ENCODE data around the gene PRAMEF8.
"Not testable (repeated sequence)": the region's sequence is repeated elsewhere in the genome, so short reads cannot be mapped to it uniquely, and the experiment has no call there.

The PRAMEF8 gene

GRCh38 chr1:13285037-13285436, at the start of gene PRAMEF8:
TSS of gene PRAMEF8 (minus strand) at chr1:13285137. CDS start at chr1:13284091, 1,046 bp downstream.
- not testable (repeated sequence) for DNase-seq (ENCODE audit: low spot score)

DNA sequence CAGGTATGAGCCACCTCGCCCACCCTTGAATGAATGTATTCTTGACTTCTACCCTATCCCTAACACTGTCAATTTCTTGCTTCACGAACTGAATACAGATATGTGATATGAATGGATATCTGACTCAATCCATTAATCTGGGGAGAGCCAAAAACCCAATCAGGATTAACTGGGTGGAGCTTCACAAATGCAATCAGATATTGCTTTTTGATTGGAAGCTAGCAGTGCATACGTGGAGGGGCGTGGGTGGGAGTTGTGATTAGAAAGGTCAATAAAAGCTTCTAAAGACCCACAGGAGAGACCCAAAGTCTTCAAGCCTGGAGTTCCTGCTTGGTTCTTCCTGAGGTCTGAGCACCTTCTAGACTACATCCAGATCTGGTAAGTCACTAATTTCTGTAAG, 30.3 kb upstream of the PRAMEF8 start, which contains the start of gene PRAMEF15:
TSS of gene PRAMEF15 (plus strand) at position 301 of the 400 bp plus-strand sequence. CDS start 2,827 bp downstream, outside the sequence.
- DNase-seq (ENCODE audit: low spot score): not testable (repeated sequence)

DNA sequence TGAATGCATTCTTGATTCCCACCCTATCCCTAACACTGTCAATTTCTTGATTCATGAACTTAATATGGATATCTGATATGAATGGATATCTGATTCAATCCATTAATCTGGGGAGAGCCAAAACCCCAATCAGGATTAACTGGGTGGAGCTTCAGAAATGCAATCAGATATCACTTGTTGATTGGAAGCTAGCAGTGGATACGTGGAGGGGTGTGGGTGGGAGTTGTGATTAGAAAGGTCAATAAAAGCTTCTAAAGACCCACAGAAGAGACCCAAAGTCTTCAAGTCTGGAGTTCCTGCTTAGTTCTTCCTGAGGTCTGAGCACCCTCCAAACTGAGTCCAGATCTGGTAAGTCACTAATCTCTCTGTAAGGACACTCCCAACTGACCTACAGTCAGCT, 18.3 kb upstream of the PRAMEF8 start, which contains the start of gene PRAMEF33:
TSS of gene PRAMEF33 (plus strand) at position 301 of the 400 bp plus-strand sequence. CDS start 2,416 bp downstream, outside the sequence.
- DNase-seq (ENCODE audit: low spot score): not testable (repeated sequence)

- not testable (repeated sequence) for DNase-seq (ENCODE audit: low spot score)
Measured at GRCh38 chr1:13302197-13302596, 17.3 kb upstream of the PRAMEF8 start.

DNA sequence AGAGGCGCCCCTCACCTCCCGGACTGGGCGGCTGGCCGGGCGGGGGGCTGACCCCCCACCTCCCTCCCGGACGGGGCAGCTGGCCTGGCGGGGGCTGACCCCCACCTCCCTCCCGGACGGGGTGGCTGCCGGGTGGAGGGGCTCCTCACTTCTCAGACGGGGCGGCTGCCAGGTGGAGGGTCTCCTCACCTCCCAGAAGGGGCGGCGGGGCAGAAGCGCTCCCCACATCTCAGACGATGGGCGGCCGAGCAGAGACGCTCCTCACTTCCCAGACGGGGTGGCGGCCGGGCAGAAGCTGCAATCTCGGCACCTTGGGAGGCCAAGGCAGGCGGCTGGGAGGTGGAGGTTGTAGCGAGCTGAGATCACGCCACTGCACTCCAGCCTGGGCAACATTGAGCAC, 13.8 kb upstream of the PRAMEF8 start:
- DNase-seq (ENCODE audit: low spot score): not testable (repeated sequence)

DNA sequence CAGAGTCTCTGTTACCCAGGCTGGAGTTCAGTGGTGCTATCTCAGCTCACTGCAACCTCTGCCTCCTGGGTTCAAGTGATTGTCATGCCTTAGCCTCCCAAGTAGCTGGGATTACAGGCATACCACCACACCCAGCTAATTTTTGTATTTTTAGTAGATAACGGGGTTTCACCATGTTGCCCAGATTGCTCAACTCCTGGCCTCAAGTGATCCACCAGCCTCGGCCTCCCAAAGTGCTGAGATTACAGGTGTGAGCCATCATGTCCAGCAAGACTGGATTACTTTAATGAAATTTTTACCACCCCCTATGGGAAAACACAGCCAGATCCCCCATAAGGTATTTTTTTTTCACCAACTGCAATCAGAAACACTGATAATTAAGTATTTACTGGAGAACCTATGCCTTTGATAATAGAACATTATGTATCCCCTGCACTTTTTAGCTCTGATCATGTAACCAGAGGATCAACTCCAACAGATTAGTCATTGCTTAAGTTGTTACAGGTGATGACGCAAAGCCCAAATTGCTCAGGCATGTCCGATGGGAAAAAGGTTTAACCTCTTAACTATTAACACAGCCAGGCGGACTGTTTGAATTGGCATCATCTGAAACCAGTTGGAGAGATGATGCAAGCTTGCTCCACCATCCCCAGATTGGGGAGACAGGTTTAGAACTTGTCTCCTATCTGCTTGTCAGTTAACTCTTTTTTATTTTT, 12.4 kb upstream of the PRAMEF8 start:
- DNase-seq (ENCODE audit: low spot score): not testable (repeated sequence)

DNA sequence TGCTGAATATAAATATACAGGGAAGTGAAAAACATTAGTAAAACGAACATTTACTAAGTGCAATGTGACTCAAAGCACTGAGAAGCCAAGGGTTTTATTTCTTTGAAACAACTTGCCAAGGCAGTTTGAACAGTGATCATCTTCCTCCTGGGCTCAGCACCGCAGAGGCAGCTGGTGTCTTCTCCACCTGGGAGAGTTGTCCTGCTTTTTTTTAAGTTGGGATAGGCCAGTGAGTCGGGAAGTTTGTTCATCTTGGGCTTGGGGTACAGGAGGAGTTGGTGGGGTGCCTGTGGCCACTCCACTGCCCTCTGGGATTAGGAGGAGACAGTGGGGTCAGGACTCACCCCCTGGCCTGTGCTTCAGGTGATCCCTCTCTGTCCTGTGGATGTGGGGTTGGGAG, 4.1 kb upstream of the PRAMEF8 start:
- DNase-seq (ENCODE audit: low spot score): not testable (repeated sequence)

DNA sequence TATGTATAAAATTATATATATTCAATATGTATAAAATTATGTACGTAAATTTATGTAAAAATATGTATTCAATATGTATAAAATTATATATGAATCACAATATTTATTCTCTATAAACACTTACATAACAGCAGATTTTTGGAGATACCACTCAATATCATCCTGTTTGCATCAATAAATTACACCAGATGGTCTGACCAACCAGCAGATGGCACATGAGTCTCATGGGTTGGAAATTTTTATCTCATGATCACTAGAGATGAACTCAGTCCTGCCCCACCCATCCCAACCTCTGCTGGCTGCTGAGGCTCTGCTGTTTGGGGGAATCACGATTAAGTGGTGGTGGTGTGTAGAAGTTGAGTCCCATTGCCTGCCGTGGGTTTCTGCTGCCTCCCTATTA, 5.3 kb downstream of the PRAMEF8 start:
- DNase-seq (ENCODE audit: low spot score): not testable (repeated sequence)

DNA sequence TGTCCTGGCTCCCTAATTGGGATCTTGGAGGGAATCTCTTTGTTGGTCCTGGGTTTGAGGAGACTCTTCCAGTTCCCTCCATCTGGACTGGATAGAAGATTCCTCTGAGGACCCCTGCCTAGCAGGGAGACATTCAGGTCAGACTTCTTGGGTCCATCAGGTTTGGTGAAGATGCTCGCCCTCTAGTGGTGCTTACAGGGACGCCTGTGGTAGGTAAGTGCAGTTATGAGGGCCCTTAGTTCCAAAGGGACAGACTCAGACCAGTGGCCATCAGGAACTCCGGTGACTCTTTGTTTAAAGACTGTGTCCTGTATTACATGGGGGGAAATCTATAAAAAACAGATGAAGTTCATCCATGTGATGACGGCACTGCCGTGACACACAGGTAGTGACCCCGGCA, 7.9 kb downstream of the PRAMEF8 start:
- not testable (repeated sequence) for DNase-seq (ENCODE audit: low spot score)

- not testable (repeated sequence) for DNase-seq (ENCODE audit: low spot score)
Measured at GRCh38 chr1:13265124-13265523, 19.8 kb downstream of the PRAMEF8 start.

- DNase-seq (ENCODE audit: low spot score): not testable (repeated sequence)
Measured at GRCh38 chr1:13253898-13254297, 31.0 kb downstream of the PRAMEF8 start, which contains the start of gene PRAMEF5. TSS of gene PRAMEF5 (plus strand) at chr1:13254198. CDS start at chr1:13259269, 5,071 bp downstream.

- DNase-seq (ENCODE audit: low spot score): not testable (repeated sequence)
Measured at GRCh38 chr1:13247122-13247521, 37.8 kb downstream of the PRAMEF8 start.

DNA sequence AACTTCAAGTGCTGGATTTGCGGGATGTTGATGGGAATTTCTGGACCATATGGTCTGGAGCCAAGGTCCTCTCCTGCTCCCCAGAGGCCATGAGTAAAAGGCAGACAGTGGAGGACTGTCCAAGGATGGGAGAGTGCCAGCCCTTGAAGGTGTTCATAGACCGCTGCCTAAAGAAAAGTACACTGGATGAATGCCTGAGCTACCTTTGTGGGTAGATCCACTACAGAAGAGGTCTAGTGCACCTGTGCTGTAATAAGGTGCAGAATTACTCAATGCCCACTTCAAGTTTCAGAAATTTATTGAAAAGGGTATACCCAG, 38.4 kb downstream of the PRAMEF8 start:
- DNase-seq (ENCODE audit: low spot score): not testable (repeated sequence)

DNA sequence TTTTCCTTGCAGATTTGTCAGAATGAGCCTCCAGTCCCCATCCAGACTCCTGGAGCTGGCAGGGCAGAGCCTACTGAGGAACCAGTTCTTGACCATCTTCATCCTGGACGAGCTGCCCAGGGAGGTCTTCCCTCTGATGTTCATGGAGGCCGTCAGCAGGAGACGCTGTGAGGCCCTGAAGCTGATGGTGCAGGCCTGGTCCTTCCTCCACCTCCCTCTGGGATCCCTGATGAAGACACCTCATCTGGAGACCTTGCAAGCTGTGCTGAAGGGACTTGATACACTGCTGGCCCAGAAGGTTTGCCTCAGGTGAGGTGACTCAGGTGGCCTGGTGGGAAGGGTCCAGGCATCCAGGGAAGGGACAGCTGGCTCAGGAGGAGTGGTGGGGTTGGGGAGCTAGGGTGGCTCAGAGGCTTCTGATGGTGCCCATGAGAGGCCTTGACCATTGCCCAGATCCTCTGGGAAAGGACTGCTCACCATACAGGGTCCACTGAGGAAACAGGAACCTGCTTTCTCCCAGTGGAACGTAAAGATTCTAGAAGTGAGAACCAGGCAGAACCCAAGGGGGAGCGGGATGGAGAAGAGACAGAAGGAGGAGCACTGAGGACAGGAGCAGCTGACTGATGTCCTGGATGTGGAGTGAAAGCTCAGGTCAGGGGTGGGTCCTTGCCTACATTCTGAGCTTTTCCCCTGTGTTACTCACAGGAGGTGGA, 38.9 kb downstream of the PRAMEF8 start:
- not testable (repeated sequence) for DNase-seq (ENCODE audit: low spot score)

- DNase-seq (ENCODE audit: low spot score): not testable (repeated sequence)
Measured at GRCh38 chr1:13243536-13244263, 41.2 kb downstream of the PRAMEF8 start.

GRCh38 chr1:13239633-13240032, 45.3 kb downstream of the PRAMEF8 start:
- not testable (repeated sequence) for DNase-seq (ENCODE audit: low spot score)

DNA sequence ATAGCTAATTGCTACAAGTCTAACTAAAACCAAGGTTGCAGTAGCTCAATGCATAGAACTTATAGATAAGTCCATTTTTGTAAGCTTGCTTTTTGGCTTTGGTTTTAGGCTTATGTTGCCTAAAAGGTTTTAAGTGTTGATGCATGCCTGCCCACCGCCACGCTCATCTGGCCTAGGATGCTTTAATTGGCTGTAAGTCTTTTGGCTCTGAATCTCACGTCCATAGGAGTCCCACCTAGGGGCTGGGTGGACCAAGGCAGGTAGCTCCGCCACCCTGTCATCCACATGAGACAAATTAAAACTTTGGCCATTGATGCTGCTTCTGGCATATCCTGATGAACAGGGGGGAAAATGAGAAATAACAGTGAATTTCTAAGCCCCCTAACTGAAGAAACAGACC, 47.4 kb downstream of the PRAMEF8 start:
- not testable (repeated sequence) for DNase-seq (ENCODE audit: low spot score)

GRCh38 chr1:13234057-13234456, 50.9 kb downstream of the PRAMEF8 start:
- DNase-seq (ENCODE audit: low spot score): not testable (repeated sequence)

DNA sequence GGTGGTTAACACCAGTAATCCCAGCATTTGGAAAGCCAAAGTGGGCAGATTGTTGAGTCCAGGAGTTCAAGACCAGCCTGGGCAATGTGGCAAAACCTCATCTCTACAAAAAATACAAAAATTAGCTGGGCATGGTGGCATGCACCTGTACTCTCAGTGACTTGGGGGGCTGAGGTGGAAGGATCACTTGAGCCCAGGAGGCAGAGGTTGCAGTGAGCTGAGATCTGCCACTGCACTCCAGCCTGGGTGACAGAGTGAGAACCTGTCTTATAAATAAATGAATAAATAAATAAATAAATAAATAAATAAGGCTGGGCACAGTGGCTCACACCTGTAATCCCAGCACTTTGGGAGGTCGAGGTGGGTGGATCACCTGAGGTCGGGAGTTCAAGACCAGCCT, 52.9 kb downstream of the PRAMEF8 start:
- DNase-seq (ENCODE audit: low spot score): not testable (repeated sequence)

Data from hematopoietic multipotent progenitor cell treated with erythropoietin and hydrocortisone succinate and interleukin-3 and kit ligand, for 17 days (in vitro differentiated cells).